Subcutaneous adipose tissue (tissue), 4 donors: ENCODE results near the gene PEX7. TPM values are rescaled to one million over a fixed set of nuclear protein-coding genes. Genes with fewer than 3 reads are reported as not detected.

Source experiments
- total RNA-seq, 4 donors: library from RNA; depleted of rRNA; stranded (reverse); fragments of >200 nt; gene quantifications; one replicate each; pipeline ENCODE4 v1.1.0, GENCODE V29; 2016
- TF ChIP-seq, protein P1 (sequence below): fragments of 450-650 bp; IDR thresholded peaks from one replicate; pipeline ENCODE4 v1.5.1; 2016; ENCODE audit warnings: low read depth, mild to moderate bottlenecking, control low read depth, antibody characterized with exemption, moderate library complexity

Gene PEX7
- total RNA-seq, 4 donors from 2014 or later, result 5.1 to 9.2 (median 8.7) TPM

DNA sequence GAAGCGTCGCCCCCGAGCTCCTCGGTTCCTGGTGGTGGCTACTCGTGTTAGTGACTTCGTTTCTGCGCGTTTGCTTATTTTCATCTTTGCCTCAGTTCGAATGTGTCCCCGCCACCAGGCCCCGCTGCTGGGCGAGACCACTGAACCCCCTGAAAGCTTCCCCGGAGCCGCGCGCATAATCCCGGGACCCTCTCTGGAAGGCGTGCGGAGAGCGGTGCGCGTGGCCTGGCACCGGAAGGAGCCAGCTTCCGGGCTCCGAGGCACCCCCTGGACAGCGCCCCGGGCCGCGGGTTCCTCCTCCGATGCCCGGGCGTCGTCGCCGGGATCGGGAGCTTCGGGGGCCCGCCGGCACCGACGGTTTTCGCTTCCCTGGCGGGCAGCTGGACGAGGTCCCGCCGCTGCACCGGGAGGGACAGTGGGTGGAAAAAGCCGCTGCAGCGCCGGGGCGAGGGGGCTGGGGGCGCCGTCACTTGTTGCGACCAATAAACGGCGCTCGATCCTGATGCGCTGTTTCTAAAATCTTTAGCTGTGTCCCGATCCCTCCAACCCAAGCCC lies 99.1 kb downstream of the PEX7 start:
- TF ChIP-seq, protein P1, sequence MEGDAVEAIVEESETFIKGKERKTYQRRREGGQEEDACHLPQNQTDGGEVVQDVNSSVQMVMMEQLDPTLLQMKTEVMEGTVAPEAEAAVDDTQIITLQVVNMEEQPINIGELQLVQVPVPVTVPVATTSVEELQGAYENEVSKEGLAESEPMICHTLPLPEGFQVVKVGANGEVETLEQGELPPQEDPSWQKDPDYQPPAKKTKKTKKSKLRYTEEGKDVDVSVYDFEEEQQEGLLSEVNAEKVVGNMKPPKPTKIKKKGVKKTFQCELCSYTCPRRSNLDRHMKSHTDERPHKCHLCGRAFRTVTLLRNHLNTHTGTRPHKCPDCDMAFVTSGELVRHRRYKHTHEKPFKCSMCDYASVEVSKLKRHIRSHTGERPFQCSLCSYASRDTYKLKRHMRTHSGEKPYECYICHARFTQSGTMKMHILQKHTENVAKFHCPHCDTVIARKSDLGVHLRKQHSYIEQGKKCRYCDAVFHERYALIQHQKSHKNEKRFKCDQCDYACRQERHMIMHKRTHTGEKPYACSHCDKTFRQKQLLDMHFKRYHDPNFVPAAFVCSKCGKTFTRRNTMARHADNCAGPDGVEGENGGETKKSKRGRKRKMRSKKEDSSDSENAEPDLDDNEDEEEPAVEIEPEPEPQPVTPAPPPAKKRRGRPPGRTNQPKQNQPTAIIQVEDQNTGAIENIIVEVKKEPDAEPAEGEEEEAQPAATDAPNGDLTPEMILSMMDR, result no peak

DNA sequence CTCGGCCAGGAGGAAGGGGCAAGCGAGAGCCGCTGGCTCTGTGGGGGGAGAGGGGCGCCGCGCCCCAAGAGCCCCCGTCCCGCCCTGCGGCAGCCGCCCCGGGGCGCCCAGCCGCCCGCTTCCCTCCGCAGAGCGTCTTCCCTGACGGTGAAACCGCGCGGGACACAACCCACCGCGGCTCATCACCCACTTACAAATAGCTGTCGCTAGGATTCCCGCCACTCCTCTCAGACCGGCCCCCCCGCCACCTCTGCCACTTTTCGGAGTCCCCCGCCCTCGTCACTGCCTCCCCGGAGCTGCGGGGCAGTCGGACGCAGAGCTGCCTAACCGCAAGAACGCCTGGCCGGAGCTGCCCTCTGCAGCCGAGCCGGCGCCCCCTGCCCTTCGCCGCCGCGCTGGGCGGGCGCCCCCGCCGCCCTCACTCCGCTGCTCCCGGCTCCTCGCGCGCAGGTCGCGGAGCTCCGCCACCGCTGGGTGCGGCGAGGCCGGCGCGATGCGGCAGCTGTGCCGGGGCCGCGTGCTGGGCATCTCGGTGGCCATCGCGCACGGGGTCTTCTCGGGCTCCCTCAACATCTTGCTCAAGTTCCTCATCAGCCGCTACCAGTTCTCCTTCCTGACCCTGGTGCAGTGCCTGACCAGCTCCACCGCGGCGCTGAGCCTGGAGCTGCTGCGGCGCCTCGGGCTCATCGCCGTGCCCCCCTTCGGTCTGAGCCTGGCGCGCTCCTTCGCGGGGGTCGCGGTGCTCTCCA lies 99.7 kb downstream of the PEX7 start, which contains the start of gene SLC35D3:
Gene SLC35D3, plus strand, starts transcription at position 366 of the 749 bp plus-strand sequence. Its CDS starts 128 bp downstream, at position 494.
- TF ChIP-seq, protein P1, result no peak

- TF ChIP-seq, protein P1, result no peak
Observed at GRCh38 chr6:136922685-136923006, 100.3 kb downstream of the PEX7 start.

- TF ChIP-seq, protein P1, result no peak
Observed at GRCh38 chr6:136923116-136923953, 100.9 kb downstream of the PEX7 start.

GRCh38 chr6:136923954-136924673 lies 101.7 kb downstream of the PEX7 start:
- TF ChIP-seq, protein P1, result no peak

DNA sequence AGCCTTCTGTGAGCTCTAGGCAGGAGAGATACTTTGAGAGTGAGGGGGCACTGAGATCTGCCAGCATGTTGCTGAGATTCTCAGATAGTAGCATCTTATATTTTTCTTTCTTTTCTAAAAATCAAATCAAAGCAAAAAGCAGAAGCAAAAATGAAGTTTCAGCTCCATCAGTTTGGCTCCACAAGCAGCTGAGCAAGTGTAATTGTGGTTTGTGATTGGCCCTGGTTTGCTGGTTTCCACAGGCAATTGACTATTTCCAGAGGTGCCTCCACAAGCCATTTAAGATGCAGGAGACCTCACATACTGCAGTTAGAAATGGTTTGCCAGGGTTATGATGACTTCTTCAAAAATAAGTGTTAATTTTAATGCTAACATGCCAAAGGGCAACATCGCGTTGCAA lies 104.0 kb downstream of the PEX7 start:
- TF ChIP-seq, protein P1, result no peak
